SKM-1 treated with dmso at 0.1 percent for 144 hours (cell line): ENCODE data around the gene GLIS1.

Experiments
- DNase-seq: peaks from one replicate; lab custom pipeline; 2025; ENCODE audit not compliant: unreplicated experiment; lab: John Stamatoyannopoulos, UW

GLIS1 gene

GRCh38 chr1:53640701-53641075, 98.3 kb downstream of the GLIS1 start:
- DNase-seq, result no peak

DNA sequence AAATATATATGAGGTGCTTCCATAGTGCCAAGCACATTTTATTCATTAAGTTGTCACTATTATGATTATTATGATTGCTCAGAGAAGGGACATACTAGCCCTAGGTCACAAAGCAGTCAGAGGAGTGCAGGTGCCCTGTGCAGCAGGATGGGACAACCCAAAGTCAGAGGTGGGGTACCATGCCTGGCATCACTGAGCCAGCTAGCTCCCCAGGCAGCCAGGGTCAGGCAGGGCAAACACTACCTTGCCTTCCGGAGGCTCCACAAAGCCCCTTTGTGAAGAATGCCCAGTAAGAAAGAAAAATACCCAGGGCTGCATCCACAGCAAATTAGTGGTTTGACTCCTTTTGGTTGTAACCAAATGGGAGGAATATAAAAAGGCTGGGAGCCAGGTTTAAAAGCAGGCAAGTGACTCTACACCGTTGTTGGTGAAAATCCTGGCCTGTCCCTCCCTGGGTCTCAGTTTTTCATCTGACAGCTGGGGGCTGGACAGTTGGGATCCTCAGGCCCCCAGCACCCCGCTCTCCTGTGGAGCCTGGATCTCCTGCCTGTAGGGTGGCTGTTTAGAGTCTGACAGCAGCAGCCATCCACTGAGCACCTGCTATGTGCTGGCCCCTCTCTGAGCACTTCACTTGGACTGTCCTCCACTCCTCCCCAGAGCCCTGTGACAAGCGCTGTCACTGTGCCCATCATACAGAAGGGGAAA, 98.8 kb downstream of the GLIS1 start:
- DNase-seq, result no peak

DNA sequence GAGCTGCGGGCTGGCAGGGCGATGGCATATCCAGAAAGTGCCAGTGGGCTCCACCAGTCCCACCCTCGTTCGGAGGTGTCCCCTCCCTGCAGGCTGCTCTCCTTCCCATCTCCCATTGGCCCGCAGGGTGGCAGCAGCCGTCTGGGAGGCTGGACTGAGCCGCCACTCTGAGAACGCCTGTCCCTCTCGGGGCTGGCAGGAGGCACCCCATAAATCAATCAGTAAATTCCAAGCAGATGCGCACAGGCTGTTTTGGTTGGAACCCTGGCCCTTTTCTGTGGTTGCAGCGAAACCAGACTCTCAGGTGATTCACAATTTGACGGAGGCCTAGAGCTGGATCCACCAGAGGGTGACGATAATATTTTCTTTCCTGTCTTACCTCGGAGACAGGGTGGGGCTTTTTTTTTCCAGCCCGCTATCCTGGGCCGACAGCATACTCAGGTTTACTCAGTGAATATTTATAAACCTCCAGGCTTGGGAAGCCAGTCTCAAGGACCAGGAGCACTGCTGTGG, 99.7 kb downstream of the GLIS1 start:
- DNase-seq, result no peak

- DNase-seq, result no peak
Observed at GRCh38 chr1:53638360-53639035, 100.5 kb downstream of the GLIS1 start.

- peak; percentile 62 for DNase-seq
Observed at GRCh38 chr1:53637511-53638359, 101.2 kb downstream of the GLIS1 start.

GRCh38 chr1:53636621-53637171, 102.3 kb downstream of the GLIS1 start:
- DNase-seq, result no peak

- DNase-seq, result no peak
Observed at GRCh38 chr1:53634571-53634979, 104.4 kb downstream of the GLIS1 start.

GRCh38 chr1:53633073-53633704, 105.8 kb downstream of the GLIS1 start:
- DNase-seq, result no peak

GRCh38 chr1:53631622-53632310, 107.2 kb downstream of the GLIS1 start:
- no peak for DNase-seq

DNA sequence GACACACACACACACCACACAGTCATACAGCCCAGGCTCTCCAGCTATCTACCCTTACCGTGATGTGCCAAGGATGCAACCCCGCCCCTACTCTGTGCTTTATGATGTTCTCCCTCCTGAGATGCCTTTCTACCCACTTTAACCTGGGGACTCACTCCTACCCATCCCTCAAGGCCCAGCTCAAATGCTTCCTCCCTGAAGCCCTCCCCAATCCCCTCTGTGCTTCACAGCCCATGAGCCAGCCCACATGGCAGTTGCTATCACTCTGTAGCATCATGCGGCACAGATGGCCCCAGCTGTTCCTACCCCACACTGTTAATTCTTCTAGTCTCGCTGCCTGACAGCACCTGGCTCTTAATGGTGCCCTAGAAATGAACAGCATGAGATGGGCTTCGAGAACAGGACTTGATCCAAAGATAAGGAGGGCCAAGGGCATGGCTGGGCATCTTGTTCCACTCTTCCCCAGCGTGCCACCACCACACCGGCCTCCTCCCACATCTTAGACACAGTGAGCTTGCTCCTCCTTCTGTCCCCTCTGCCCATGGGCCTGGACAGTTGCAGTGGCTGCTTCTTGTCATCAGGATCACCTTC, 109.8 kb downstream of the GLIS1 start:
- no peak for DNase-seq

GRCh38 chr1:53628286-53628955, 110.5 kb downstream of the GLIS1 start:
- DNase-seq, result no peak

DNA sequence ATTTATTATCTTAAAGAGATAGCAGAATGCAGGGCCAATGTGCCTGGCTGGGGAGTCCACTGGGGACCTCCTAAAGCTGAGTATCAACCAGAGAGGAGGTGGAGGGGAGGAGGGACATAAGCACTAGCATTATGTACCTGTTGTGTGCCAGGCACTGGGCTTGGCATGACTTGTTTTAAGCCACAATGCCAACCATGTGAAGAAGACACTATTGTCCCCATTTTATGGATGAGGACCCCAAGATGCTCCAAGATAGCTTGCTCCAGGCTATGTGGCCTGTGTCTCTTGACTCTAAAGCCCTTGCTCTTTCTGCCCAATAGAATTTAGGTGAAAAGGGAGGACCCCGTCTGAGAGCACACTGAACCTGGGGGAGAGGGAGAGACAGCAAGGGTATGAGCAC, 111.3 kb downstream of the GLIS1 start:
- DNase-seq, result no peak

- DNase-seq, result no peak
Observed at GRCh38 chr1:53627031-53627430, 111.9 kb downstream of the GLIS1 start.

DNA sequence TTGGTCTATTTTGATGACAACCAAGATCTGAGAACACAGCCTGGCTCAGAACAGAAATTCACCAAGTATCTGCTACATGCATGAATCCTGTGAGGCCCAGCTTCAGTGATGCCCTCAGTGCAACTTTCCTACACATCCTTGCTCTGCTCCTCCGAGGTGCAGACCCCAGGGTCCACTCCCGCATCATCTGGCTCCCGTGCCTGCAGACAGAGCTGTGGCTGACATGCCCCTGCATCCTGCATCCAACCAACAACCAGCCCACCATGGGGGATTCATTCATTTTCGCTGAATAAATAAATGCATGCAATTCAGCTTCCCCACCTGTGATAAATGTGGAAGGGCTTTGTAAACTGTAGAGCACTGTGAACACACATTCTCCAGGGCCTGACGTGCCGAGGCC, 112.3 kb downstream of the GLIS1 start:
- DNase-seq, result no peak

DNA sequence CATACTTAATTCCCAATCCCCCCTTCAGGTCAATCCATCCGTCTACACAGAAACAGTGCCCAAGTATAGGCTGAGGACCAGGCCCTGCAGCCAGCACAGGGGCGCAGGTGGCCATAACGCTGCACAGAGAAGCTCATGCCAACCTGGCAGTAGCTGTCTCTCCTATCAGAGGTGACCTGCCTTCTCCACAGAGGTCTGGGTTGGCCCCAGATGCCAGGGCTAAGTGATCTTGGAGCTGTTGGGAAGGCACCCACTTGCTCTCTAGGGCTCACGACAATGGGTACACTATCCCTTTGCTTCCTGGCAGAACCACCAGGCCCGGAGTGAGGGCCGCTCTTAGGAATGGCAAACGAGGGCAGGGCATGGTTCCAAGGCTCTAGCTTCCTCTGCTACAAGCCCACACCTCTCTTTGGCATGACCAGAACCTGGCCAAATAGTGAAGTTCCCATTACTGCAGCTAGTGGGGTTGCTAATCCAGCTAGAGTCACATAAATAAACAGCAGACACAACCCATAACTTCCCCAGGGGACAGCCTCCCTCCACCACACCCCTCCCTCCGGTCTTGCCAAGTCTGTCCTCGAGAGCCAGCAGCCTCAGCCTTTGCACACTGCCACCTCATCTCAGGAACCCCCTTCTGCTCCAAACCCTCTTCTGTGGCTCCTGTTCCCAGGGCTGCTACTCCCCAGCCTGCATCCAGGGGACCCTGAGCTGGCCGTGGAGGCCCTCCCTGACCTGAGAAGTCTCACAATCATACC, 113.0 kb downstream of the GLIS1 start:
- no peak for DNase-seq

- no peak for DNase-seq
Observed at GRCh38 chr1:53625049-53625448, 113.9 kb downstream of the GLIS1 start.

- no peak for DNase-seq
Observed at GRCh38 chr1:53622531-53622930, 116.4 kb downstream of the GLIS1 start.

GRCh38 chr1:53621144-53621543, 117.8 kb downstream of the GLIS1 start:
- DNase-seq, result no peak
